Measurements from ENCODE around the gene NEU2. TPM values are rescaled to one million over a fixed set of nuclear protein-coding genes. Genes with fewer than 3 reads are reported as not detected.
A peak's percentile ranks its signal among the peaks of the same experiment; 100 is the strongest.

Gene NEU2
- total and polyA plus RNA-seq, 2 of the 13 experiments (the other 11 are each of a cell fraction or from before 2014, with no cell fraction given): not detected

DNA sequence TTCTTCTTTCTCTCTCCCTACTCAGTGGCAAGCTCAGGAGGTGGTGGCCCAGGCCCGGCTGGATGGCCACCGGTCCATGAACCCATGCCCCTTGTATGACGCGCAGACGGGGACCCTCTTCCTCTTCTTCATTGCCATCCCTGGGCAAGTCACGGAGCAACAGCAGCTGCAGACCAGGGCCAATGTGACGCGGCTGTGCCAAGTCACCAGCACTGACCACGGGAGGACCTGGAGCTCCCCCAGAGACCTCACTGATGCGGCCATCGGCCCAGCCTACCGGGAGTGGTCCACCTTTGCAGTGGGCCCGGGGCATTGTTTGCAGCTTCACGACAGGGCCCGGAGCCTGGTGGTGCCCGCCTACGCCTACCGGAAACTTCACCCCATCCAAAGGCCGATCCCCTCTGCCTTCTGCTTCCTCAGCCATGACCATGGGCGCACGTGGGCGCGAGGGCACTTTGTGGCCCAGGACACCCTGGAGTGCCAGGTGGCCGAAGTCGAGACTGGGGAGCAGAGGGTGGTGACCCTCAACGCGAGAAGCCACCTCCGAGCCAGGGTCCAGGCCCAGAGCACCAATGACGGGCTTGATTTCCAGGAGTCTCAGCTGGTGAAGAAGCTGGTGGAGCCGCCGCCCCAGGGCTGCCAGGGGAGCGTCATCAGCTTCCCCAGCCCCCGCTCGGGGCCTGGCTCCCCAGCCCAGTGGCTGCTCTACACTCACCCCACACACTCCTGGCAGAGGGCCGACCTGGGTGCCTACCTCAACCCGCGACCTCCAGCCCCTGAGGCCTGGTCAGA lies 1.8 kb downstream of the NEU2 start:
- Histone ChIP-seq H3K4me2 (ENCODE audit: low read depth, low read length) (no peak overlapping the region), H3K4me1 (ENCODE audit: insufficient read depth, low read length) (peaks cover 15% of the 10 kb centered on the region), H3K36me3 (replicated peaks in 1 of 2; ENCODE audit: control insufficient read depth in 1 of 2, insufficient read depth in 2 of 2, low read length in 2 of 2) (no peaks in the 10 kb centered on the region), H4K20me1 (ENCODE audit: insufficient read depth, low read length) (no peaks in the 10 kb centered on the region), H3K79me2 (ENCODE audit: insufficient read depth, low read length) (no peaks in the 10 kb centered on the region), H3K9me3 (ENCODE audit: low read length) (no peaks in the 10 kb centered on the region), H2AFZ (ENCODE audit: low read length) (no peak overlapping the region), H3K27me3 (ENCODE audit: control insufficient read depth in 1 of 2, insufficient read depth in 2 of 2, low read length in 2 of 2) (peaks cover 10 to 30% of the 10 kb centered on the region in 2 experiments), H3K27ac (ENCODE audit: extremely low read length, insufficient read depth, low read length) (no peak overlapping the region), H3K4me3 (replicated peaks in 1 of 3; ENCODE audit: insufficient read depth in 1 of 3, low read depth in 2 of 3, low read length in 3 of 3) (no peak overlapping the region), H3K9ac (ENCODE audit: insufficient read depth, low read depth, low read length) (no peak overlapping the region)
- ATAC-seq (peak; percentile 16; the same call in 2 of the 3 replicates), DNase-seq (ENCODE audit: low spot score) (no peak), FAIRE-seq (no peak)
- in situ Hi-C loops (cut with HindIII; ENCODE audit: extremely low pct_ligation_motif_present, low pct_unique_long_range_greater_than_20kb) (no loop called here), intact Hi-C loops (cut with micrococcal nuclease; ENCODE audit: unreplicated experiment) (no loop called here)
- ChIA-PET CTCF (ENCODE audit: low intra/inter-chr PET ratio, low total read pairs) (no interaction called here), POLR2A (interaction anchor here (1.2 kb wide), 1 partner anchor 21 kb away, joined by 3 read pairs; the partner anchor contains the start of gene NGEF)
- no TSS peak for BruUV-seq (replicated peaks)
- 74% methylated on average over 33 of the region's 37 CpGs for WGBS (ENCODE audit: low lambda C conversion rate)
- TF ChIP-seq, protein P1, sequence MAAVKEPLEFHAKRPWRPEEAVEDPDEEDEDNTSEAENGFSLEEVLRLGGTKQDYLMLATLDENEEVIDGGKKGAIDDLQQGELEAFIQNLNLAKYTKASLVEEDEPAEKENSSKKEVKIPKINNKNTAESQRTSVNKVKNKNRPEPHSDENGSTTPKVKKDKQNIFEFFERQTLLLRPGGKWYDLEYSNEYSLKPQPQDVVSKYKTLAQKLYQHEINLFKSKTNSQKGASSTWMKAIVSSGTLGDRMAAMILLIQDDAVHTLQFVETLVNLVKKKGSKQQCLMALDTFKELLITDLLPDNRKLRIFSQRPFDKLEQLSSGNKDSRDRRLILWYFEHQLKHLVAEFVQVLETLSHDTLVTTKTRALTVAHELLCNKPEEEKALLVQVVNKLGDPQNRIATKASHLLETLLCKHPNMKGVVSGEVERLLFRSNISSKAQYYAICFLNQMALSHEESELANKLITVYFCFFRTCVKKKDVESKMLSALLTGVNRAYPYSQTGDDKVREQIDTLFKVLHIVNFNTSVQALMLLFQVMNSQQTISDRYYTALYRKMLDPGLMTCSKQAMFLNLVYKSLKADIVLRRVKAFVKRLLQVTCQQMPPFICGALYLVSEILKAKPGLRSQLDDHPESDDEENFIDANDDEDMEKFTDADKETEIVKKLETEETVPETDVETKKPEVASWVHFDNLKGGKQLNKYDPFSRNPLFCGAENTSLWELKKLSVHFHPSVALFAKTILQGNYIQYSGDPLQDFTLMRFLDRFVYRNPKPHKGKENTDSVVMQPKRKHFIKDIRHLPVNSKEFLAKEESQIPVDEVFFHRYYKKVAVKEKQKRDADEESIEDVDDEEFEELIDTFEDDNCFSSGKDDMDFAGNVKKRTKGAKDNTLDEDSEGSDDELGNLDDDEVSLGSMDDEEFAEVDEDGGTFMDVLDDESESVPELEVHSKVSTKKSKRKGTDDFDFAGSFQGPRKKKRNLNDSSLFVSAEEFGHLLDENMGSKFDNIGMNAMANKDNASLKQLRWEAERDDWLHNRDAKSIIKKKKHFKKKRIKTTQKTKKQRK (IDR thresholded peaks at IDR 0.05; ENCODE audit: low read length): no peak
- TF ChIP-seq CCAR2 (optimal IDR thresholded peaks at IDR 0.05; ENCODE audit: low read depth, low read length): no peak
- TF ChIP-seq, protein P2, sequence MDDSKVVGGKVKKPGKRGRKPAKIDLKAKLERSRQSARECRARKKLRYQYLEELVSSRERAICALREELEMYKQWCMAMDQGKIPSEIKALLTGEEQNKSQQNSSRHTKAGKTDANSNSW (CRISPR knock-in tag; IDR thresholded peaks at IDR 0.05; ENCODE audit: borderline replicate concordance): no peak
- no peak for TF ChIP-seq CREB1 (IDR thresholded peaks at IDR 0.05)
- no peak for TF ChIP-seq CREB1 (CRISPR knock-in tag; IDR thresholded peaks at IDR 0.05)
- no peak for TF ChIP-seq HNF4G (IDR thresholded peaks at IDR 0.05; ENCODE audit: borderline replicate concordance, low read depth, low read length)
- no peak for TF ChIP-seq HNF4G (CRISPR knock-in tag; IDR thresholded peaks at IDR 0.05; ENCODE audit: borderline replicate concordance, low read depth)
- TF ChIP-seq AKAP8 (CRISPR knock-in tag; IDR thresholded peaks at IDR 0.05): no peak
- TF ChIP-seq, protein P3, sequence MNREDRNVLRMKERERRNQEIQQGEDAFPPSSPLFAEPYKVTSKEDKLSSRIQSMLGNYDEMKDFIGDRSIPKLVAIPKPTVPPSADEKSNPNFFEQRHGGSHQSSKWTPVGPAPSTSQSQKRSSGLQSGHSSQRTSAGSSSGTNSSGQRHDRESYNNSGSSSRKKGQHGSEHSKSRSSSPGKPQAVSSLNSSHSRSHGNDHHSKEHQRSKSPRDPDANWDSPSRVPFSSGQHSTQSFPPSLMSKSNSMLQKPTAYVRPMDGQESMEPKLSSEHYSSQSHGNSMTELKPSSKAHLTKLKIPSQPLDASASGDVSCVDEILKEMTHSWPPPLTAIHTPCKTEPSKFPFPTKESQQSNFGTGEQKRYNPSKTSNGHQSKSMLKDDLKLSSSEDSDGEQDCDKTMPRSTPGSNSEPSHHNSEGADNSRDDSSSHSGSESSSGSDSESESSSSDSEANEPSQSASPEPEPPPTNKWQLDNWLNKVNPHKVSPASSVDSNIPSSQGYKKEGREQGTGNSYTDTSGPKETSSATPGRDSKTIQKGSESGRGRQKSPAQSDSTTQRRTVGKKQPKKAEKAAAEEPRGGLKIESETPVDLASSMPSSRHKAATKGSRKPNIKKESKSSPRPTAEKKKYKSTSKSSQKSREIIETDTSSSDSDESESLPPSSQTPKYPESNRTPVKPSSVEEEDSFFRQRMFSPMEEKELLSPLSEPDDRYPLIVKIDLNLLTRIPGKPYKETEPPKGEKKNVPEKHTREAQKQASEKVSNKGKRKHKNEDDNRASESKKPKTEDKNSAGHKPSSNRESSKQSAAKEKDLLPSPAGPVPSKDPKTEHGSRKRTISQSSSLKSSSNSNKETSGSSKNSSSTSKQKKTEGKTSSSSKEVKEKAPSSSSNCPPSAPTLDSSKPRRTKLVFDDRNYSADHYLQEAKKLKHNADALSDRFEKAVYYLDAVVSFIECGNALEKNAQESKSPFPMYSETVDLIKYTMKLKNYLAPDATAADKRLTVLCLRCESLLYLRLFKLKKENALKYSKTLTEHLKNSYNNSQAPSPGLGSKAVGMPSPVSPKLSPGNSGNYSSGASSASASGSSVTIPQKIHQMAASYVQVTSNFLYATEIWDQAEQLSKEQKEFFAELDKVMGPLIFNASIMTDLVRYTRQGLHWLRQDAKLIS (CRISPR knock-in tag; IDR thresholded peaks at IDR 0.05): no peak
- no peak for TF ChIP-seq KMT2A (CRISPR knock-in tag; IDR thresholded peaks at IDR 0.05)
- no peak for TF ChIP-seq NR2C2 (CRISPR knock-in tag; IDR thresholded peaks at IDR 0.05; ENCODE audit: borderline replicate concordance)
- no peak for TF ChIP-seq NONO (IDR thresholded peaks at IDR 0.05)
- TF ChIP-seq NONO (CRISPR knock-in tag; conservative IDR thresholded peaks at IDR 0.05): no peak
- TF ChIP-seq SRSF1 (optimal IDR thresholded peaks at IDR 0.05; ENCODE audit: low read depth, low read length): no peak
- TF ChIP-seq, protein P4, sequence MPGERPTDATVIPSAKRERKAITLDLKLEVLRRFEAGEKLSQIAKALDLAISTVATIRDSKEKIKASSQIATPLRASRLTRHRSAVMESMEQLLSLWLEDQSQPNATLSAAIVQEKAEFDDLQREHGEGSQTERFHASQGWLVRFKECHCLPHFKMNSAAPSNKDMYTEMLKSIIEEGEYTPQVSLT (CRISPR knock-in tag; IDR thresholded peaks at IDR 0.05; ENCODE audit: borderline replicate concordance, low read depth): no peak
- TF ChIP-seq DNMT1 (CRISPR knock-in tag; IDR thresholded peaks at IDR 0.05): no peak
- no peak for TF ChIP-seq NFKB2 (CRISPR knock-in tag; IDR thresholded peaks at IDR 0.05; ENCODE audit: borderline replicate concordance)

All from HepG2 (cell line).